ENCODE data around the gene KAZN. TPM values are rescaled to one million over a fixed set of nuclear protein-coding genes. Genes with fewer than 3 reads are reported as not detected.

KAZN gene
- polyA plus RNA-seq, 1 donor (not counting 4 experiments of a cell fraction or from before 2014, with no cell fraction given), result 5.9 TPM

GRCh38 chr1:14809191-14809981 is 210.9 kb downstream of the KAZN start:
- DNase-seq (ENCODE audit: low read depth, low spot score) (no peak), FAIRE-seq (no peak)
- H3K79me2 ChIP-seq (ENCODE audit: control insufficient read depth, insufficient read depth, low read length), result no peaks in the 10 kb centered on the region
- no peak overlapping the region for H2AFZ ChIP-seq (ENCODE audit: control insufficient read depth, low read length)
- dilution Hi-C loops (cut with MboI; ENCODE audit: extremely low pct_ligation_motif_present, low sequenced_read_pairs), result no loop called here
- H3K9me3 ChIP-seq (ENCODE audit: control insufficient read depth, low read depth, low read length), result peaks cover 2% of the 10 kb centered on the region
- H4K20me1 ChIP-seq (ENCODE audit: control insufficient read depth, extremely low read depth, insufficient read depth, low read length), result no peaks in the 10 kb centered on the region
- no peak overlapping the region for H3K9ac ChIP-seq (ENCODE audit: control insufficient read depth, extremely low read depth, insufficient read depth, low read length)
- H3K27me3 ChIP-seq (ENCODE audit: control insufficient read depth, extremely low read depth, insufficient read depth, low read length), result no peaks in the 10 kb centered on the region
- H3K4me3 ChIP-seq (ENCODE audit: control insufficient read depth in 2 of 3, extremely low read depth in 1 of 3, insufficient read depth in 2 of 3, low read depth in 1 of 3, low read length in 3 of 3), result no peak overlapping the region
- no peaks in the 10 kb centered on the region for H3K36me3 ChIP-seq (ENCODE audit: control insufficient read depth in 2 of 2, extremely low read depth in 1 of 2, insufficient read depth in 2 of 2, low read length in 2 of 2)
- no peaks in the 10 kb centered on the region for H3K4me1 ChIP-seq (ENCODE audit: control insufficient read depth, extremely low read depth, insufficient read depth, low read length)
- H3K4me2 ChIP-seq (ENCODE audit: control insufficient read depth, extremely low read depth, insufficient read depth, low read depth, low read length), result no peak overlapping the region
- H3K27ac ChIP-seq (ENCODE audit: control insufficient read depth, insufficient read depth, low read length), result no peak overlapping the region
- TF ChIP-seq, protein P1, sequence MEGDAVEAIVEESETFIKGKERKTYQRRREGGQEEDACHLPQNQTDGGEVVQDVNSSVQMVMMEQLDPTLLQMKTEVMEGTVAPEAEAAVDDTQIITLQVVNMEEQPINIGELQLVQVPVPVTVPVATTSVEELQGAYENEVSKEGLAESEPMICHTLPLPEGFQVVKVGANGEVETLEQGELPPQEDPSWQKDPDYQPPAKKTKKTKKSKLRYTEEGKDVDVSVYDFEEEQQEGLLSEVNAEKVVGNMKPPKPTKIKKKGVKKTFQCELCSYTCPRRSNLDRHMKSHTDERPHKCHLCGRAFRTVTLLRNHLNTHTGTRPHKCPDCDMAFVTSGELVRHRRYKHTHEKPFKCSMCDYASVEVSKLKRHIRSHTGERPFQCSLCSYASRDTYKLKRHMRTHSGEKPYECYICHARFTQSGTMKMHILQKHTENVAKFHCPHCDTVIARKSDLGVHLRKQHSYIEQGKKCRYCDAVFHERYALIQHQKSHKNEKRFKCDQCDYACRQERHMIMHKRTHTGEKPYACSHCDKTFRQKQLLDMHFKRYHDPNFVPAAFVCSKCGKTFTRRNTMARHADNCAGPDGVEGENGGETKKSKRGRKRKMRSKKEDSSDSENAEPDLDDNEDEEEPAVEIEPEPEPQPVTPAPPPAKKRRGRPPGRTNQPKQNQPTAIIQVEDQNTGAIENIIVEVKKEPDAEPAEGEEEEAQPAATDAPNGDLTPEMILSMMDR (optimal IDR thresholded peaks at IDR 0.05 in 1 of 3, IDR thresholded peaks at IDR 0.05 in 1 of 3, conservative IDR thresholded peaks at IDR 0.05 in 1 of 3; ENCODE audit: extremely low read depth in 1 of 3, insufficient read depth in 2 of 3, low read length in 3 of 3), result no peak
- TF ChIP-seq EZH2 (IDR thresholded peaks at IDR 0.05; ENCODE audit: low read length), result no peak
- H3K9me1 ChIP-seq (ENCODE audit: control insufficient read depth, extremely low read depth, insufficient read depth, low read length), result no peaks in the 10 kb centered on the region

DNA sequence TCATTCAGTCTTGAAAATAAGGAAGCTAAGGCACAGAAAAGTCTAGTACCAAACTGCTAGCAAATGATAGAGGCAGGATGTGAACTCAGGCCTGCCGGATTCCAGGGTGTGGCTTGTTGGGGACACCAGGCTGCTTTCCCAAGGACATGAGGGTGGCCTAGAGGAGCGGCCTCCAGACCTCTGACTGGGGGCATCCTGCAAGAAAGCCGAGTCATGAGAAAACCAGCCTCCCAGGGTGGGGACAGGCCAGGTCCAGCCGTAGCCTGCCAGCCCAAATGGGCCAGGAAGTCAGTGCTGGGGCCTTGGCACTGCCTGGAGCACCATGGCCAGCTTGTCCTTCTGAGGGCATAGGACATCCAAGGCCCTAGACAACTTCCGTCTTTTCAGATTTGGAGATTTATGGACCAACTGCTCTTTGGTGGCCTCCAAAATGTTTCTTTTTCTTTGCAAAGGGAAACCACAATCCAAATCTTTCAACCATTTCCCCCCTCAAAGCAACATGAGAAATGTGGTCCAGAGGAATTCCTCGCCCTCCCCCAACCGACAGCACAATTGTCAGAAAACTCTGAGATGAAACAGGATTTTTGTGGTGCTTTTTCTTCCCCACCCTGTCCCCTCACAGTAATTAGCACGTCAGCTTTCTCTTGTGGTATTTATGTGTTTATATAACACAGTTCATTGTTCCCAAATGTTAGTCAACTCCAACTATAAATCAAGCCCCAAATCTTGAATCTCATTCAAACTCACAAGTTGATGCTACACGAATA is 212.3 kb downstream of the KAZN start:
- no peak overlapping the region for H3K4me2 ChIP-seq (ENCODE audit: control insufficient read depth, extremely low read depth, insufficient read depth, low read depth, low read length)
- H3K9me1 ChIP-seq (ENCODE audit: control insufficient read depth, extremely low read depth, insufficient read depth, low read length), result no peaks in the 10 kb centered on the region
- H2AFZ ChIP-seq (ENCODE audit: control insufficient read depth, low read length), result no peak overlapping the region
- no peak for FAIRE-seq
- H3K36me3 ChIP-seq (ENCODE audit: control insufficient read depth in 2 of 2, extremely low read depth in 1 of 2, insufficient read depth in 2 of 2, low read length in 2 of 2), result no peaks in the 10 kb centered on the region
- H3K79me2 ChIP-seq (ENCODE audit: control insufficient read depth, insufficient read depth, low read length), result no peaks in the 10 kb centered on the region
- DNase-seq (ENCODE audit: low read depth, low spot score), result no peak
- H3K4me1 ChIP-seq (ENCODE audit: control insufficient read depth, extremely low read depth, insufficient read depth, low read length), result no peaks in the 10 kb centered on the region
- dilution Hi-C loops (cut with MboI; ENCODE audit: extremely low pct_ligation_motif_present, low sequenced_read_pairs), result no loop called here
- TF ChIP-seq, protein P1 (optimal IDR thresholded peaks at IDR 0.05 in 1 of 3, IDR thresholded peaks at IDR 0.05 in 1 of 3, conservative IDR thresholded peaks at IDR 0.05 in 1 of 3; ENCODE audit: extremely low read depth in 1 of 3, insufficient read depth in 2 of 3, low read length in 3 of 3), result no peak
- TF ChIP-seq EZH2 (IDR thresholded peaks at IDR 0.05; ENCODE audit: low read length), result no peak
- H4K20me1 ChIP-seq (ENCODE audit: control insufficient read depth, extremely low read depth, insufficient read depth, low read length), result no peaks in the 10 kb centered on the region
- H3K4me3 ChIP-seq (ENCODE audit: control insufficient read depth in 2 of 3, extremely low read depth in 1 of 3, insufficient read depth in 2 of 3, low read depth in 1 of 3, low read length in 3 of 3), result no peak overlapping the region
- H3K9ac ChIP-seq (ENCODE audit: control insufficient read depth, extremely low read depth, insufficient read depth, low read length), result no peak overlapping the region
- peaks cover 2% of the 10 kb centered on the region for H3K9me3 ChIP-seq (ENCODE audit: control insufficient read depth, low read depth, low read length)
- no peaks in the 10 kb centered on the region for H3K27me3 ChIP-seq (ENCODE audit: control insufficient read depth, extremely low read depth, insufficient read depth, low read length)
- no peak overlapping the region for H3K27ac ChIP-seq (ENCODE audit: control insufficient read depth, insufficient read depth, low read length)
